ENCODE data around the gene CDH12.
"Not testable (repeated sequence)": the region's sequence is repeated elsewhere in the genome, so short reads cannot be mapped to it uniquely, and the experiment has no call there.

The CDH12 gene

DNA sequence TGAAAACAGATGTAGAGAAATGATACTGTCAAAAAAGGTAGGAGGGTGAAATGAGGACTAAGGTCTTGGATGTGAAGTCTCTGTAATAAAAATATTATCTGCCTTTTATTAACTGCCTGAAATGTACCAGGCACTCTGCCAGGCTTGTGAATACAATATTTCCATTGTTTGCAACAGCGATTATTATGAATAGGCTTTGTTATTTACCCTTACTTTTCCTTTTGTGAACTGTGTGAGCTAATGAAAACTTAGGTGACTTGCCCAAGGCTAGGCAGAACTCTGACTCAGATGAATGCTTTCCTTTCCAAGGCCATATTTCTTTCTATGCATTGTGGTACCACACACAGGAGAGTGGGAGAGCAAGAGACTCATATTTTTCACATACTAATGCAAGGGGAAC lies 204.1 kb downstream of the CDH12 start:
- DNase-seq = no peak

DNA sequence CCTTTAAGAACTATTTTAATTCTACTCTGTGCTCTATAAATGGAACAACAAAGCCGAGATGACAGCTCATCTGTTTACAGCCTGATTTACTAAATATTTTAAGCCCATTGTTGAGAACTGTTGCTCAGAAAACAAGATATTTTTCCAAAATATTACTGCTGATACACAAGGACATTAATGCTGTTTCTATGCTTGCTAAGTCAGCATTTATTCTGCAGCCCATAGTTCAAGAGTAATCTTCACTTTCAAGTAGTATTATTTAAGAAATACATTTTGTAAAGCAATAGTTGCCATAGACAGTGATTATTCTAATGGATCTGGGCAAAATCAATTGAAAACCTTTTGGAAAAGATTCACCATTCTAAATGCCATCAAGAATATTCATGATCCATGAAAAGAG lies 208.3 kb downstream of the CDH12 start:
- DNase-seq = no peak

DNA sequence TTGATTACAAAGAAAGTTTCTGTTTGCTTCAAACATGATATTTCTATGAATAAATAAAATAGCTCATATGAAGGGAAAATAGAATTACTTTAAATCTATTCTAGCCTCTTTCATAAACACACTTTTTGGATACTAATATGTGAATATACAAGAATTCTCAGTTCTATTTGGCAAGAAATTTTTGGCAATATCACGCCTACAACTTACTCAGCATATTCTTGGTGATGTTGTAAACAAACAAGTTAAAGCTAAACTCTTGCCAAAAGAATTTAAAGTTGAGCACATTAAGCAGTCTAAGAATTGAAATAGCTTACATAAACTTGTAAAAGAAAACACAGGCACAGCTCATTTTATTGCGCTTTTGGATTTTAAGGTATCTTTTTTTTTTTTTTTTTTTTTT lies 209.8 kb downstream of the CDH12 start:
- DNase-seq = no peak

- no peak for DNase-seq
Measured at GRCh38 chr5:22631683-22632082, 221.5 kb downstream of the CDH12 start.

- no peak for DNase-seq
Measured at GRCh38 chr5:22627029-22627428, 226.1 kb downstream of the CDH12 start.

DNA sequence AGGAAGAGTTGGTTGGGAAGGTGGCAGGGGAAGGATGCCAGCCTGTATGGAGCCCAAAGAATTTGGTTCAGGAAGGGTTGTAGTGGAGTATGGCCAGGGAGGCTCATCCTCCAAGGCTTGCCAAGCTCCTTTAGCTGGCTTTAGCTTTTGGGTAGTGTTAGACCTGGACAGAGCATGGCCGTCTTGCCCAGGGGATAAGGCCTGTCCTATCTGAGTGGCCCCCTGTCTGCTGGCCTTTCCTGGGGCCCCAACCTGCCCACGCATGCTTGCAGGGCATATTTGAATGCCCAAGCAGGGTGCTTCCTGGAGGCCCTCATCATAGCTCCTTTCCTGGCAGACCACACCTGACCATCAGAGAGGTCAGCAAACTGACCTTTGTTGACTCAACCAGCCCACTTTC lies 227.7 kb downstream of the CDH12 start:
- no peak for DNase-seq

GRCh38 chr5:22621084-22621483 lies 232.1 kb downstream of the CDH12 start:
- DNase-seq = no peak

GRCh38 chr5:22615964-22616363 lies 237.2 kb downstream of the CDH12 start:
- no peak for DNase-seq

- no peak for DNase-seq
Measured at GRCh38 chr5:22614486-22615094, 238.6 kb downstream of the CDH12 start.

GRCh38 chr5:22612928-22613327 lies 240.2 kb downstream of the CDH12 start:
- DNase-seq = no peak

DNA sequence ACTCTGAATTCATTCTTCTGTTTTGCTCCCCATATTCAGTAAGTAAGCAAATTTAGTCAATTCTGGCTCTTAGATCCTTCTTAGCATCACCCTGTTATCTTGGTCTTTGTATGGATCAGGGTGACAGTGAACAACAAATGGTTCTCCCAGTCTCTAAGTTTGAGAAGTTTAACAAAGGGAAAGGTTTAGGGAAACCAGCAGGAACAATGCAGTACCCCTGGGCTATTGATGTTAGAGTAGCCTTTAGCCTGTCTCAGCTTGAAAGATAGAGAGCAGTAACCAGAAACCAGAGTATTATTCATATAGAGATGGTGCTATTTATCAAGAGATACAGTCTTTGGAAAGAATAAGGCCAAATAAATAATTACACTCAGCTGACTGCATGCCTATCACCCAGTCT lies 241.8 kb downstream of the CDH12 start:
- no peak for DNase-seq

DNA sequence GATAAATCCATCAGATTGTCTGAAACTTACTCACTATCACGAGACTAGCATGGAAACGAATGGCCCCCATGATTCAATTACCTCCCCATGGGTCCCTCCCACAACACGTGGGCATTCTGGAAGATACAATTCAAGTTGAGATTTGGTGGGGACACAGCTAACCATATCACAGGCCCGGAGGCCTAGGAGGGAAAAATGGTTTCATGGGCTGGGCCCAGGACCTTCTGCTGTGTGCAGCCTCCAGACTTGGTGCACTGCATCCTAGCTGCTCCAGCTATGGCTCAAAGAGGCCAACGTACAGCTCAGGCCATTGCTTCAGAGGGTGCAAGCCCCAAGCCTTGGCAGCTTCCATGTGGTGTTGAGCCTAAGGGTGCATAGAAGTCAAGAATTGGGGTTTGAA lies 245.6 kb downstream of the CDH12 start:
- not testable (repeated sequence) for DNase-seq

DNA sequence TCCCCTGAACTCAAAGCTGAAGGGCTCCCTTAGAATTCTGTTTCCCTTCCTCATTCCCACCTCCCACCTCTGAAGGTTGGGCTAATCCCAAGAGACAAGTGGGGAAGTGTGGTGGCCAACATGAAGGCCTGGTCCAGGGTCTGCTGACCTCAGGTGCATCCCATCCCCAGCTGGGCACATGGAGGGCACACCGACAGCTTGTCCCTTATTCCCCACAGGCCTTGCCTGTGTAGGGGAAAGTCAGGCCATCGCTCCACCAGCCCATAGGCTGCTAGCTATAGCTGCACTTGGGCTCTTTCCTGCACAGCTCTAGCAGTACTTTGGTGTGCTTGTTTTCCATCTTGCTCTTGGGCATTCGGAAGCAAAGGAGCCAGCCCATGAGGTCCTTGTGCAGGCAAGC lies 247.7 kb downstream of the CDH12 start:
- no peak for DNase-seq

DNA sequence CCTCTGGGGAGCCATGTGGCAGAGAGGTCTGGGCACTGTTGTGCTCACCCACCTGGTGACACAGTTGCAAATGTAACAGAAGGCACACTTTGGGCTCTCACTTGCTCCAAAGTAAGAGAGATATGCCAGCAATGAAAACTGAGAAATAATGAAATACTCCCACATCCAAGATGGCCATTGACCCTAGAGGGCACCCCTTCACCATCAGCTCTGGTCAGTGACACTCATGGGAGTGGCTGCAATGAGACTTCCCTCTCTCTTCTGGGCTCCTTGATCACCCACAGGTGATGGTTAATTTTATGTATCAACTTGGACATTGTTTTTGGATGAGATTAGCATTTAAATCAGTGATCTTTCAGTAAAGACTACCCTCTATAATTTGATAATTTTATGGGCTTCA lies 248.4 kb downstream of the CDH12 start:
- no peak for DNase-seq

DNA sequence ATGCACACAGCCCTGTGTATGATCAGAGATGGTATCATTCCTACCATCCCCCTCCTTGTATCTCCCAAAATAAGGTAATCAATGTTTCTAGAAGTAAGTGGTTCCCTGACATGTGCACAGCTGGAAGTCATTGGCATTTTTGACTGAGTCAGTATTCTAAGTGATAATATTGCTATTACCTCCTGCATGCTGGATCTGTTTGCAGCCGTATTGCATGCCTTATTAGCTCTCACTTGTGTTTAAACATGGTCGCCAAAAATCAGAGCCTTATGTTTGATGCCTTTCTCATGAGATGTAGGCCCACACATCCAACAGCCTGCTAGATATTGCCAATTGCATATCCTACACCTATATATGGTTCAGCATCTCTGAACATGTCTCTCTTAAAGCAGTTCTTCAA lies 254.3 kb downstream of the CDH12 start:
- peak; percentile 61 for DNase-seq

DNA sequence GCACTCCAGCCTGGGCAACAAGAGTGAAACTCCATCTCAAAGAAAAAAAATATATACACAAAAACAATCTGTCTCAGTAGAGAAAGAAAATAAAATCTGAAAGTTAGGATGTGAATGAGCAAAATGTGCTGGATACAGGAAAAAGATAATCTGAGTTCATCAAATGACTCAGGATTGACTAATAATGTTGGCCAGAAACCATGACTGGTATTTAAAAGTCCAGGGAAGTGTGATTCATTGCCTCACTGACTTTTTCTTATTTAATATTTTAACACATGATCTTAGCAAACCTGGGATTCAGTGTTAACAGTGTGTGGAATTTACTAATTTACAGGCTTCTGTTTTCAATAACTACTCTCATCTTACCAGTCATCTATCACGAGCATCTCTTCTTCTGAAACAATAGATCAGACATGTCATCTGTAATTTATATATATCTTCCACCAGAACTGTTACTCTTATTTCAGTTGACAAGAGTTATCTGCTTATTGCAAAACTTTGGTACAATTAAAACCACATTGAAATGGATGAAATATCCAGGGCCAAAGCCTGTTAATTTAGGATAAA lies 256.7 kb downstream of the CDH12 start:
- peak; percentile 95 for DNase-seq

DNA sequence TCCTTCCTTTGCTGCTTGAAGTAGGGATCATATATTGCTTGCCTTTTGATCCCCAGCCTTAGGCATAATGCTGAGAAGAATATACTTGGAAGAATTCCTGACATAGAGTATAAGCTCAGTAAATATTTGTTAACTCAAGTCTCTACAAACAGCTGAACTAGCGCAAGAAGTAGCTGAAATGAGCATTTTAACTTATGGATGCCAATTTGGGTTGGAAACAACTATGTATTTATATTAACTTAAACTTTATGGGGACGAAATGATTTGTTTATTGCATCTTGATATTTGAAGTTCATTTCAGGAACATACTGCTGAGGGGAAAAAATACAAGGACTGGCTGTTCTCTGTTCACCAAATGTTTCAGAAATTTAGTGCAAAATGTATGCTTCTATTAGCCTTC lies 258.7 kb downstream of the CDH12 start:
- DNase-seq = no peak

DNA sequence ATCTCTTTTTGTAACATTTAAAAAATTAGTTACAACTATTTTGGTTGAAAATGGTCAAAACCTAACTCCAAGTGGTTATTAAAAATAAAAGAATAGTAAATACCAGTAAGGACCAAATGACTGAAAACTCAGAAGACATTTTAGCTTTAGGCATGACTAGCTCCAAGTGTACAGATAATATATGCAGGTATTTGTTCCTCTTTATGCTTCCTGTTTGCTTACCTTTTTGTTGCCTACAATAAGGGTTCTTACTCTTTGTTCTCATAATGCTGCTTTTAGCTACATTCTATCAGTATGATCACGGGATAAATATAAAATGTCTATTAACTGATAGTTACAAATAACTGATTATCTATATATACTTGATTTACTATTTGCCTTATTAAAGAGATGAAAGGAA lies 259.6 kb downstream of the CDH12 start:
- no peak for DNase-seq

DNA sequence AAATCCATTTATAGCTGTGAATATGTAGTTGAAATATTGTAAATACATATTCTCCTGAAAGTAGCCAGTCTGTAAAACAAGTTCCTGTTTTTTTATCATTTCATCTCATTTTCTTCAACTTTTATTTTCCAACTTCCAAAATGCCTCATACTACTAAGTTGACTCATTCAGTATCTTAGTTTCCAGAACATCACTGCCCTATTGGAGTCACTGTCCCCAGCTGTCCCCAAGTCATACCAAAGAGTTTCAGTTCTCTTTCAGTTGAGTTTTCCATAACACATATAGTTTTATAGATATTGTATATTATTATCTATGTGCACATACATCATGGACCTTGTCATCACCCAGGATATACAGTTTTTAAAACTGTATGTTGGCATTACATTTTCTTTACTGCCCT lies 261.7 kb downstream of the CDH12 start:
- no peak for DNase-seq

- DNase-seq = peak; percentile 12
Measured at GRCh38 chr5:22590677-22591268, 262.4 kb downstream of the CDH12 start.

DNA sequence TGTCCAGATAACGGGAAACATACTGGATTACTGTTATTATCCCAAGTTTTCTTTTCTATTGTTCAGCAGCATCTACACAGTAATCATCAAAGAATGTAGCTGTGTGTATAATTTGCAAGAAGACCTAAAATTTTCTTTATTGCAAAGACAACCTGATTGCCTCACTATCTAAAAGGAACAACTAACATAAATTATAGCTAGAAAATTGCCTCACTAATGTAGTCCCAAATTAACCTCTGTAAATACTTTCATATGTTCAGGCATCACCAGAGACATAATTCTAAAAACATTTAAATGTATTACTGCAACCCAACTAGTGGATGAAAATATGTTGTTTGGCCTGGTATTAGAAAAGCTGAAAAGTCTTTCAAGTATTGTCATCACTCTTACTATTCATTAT lies 275.4 kb downstream of the CDH12 start:
- DNase-seq = peak; percentile 60

DNA sequence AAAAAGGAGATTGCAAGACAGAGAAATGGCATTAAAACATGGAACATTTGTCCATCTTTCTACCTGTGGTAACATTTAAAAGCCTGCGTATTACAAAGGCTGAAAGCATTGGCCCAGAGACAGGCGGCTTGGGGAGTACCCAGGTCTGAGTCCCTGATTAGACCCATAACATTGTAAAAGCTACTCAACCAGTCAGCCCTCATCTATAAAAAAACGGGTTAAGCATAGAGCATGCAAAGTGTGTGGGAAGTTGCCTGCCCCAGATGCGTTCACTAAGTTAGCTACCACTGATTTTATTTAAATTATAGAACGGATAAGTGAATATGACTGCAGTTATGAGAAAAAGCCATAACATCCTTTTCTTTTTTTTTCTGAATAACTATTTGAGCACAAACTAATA lies 276.1 kb downstream of the CDH12 start:
- DNase-seq = no peak

DNA sequence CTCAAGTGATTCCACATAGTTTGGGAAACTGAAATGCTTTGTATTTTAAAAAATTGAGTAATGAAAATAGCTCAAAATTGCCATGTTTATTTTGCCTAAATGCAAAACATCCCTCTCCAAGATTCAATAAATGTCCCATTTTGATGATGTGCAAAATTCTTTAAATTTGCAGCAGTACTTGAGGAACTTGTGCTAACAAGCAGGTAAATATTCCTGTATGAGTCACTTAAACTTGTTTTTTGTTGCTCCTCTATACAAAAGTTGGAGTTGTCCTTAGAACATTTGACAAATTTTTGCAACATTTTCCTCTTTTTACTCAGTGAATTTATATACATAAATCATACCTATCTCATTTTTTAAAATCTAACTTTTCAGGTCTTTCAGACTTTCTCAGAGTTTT lies 280.2 kb downstream of the CDH12 start:
- no peak for DNase-seq

DNA sequence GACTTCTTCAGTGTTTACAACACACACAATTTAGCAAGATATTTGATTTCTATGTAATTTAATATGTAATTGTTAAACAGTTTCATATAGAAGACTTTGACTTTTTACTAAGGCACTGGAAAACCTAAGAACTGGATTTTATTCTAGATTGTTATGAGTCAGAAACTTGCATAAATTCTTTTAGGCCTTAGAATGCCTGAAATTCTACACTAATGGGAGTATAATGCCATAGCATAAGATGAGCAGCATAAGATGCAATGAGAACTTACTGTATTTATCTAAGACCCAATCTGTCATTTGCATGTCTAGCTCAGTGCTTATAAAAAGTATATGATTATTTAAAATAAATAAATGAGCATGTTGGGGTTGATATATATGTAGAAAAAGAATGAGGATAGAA lies 285.2 kb downstream of the CDH12 start:
- peak; percentile 47 for DNase-seq

GRCh38 chr5:22560147-22560546 lies 293.0 kb downstream of the CDH12 start:
- DNase-seq = peak; percentile 93

Measured in fibroblast of skin of abdomen (primary cell).